ENCODE measurements around the gene FGF6. TPM values are rescaled to one million over a fixed set of nuclear protein-coding genes. Genes with fewer than 3 reads are reported as not detected.

The FGF6 gene
- total RNA-seq, 1 experiment from 2014 or later, result not detected

- H3K27me3 ChIP-seq (ENCODE audit: insufficient read depth, low read depth), result peaks cover 85% of the 10 kb centered on the region
- intact Hi-C loops (cut with micrococcal nuclease; ENCODE audit: unreplicated experiment), result no loop called here
- no peaks in the 10 kb centered on the region for H3K79me2 ChIP-seq (ENCODE audit: low read depth)
- no peak for DNase-seq
- H3K27ac ChIP-seq, result no peak overlapping the region
- CTCF ChIA-PET, result no interaction called here
- POLR2A ChIA-PET (ENCODE audit: unreplicated experiment), result no interaction called here
- BruUV-seq (replicated peaks), result no TSS peak
- no peaks in the 10 kb centered on the region for H3K9me3 ChIP-seq (ENCODE audit: insufficient read depth, low read depth)
- no peaks in the 10 kb centered on the region for H3K36me3 ChIP-seq (ENCODE audit: low read depth)
- no peak for TF ChIP-seq EZH2 (IDR thresholded peaks at IDR 0.05; ENCODE audit: low read depth)
- TF ChIP-seq, protein P1, sequence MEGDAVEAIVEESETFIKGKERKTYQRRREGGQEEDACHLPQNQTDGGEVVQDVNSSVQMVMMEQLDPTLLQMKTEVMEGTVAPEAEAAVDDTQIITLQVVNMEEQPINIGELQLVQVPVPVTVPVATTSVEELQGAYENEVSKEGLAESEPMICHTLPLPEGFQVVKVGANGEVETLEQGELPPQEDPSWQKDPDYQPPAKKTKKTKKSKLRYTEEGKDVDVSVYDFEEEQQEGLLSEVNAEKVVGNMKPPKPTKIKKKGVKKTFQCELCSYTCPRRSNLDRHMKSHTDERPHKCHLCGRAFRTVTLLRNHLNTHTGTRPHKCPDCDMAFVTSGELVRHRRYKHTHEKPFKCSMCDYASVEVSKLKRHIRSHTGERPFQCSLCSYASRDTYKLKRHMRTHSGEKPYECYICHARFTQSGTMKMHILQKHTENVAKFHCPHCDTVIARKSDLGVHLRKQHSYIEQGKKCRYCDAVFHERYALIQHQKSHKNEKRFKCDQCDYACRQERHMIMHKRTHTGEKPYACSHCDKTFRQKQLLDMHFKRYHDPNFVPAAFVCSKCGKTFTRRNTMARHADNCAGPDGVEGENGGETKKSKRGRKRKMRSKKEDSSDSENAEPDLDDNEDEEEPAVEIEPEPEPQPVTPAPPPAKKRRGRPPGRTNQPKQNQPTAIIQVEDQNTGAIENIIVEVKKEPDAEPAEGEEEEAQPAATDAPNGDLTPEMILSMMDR (conservative IDR thresholded peaks at IDR 0.05), result no peak
- no peaks in the 10 kb centered on the region for H3K4me1 ChIP-seq (replicated peaks; ENCODE audit: insufficient read depth)
- H4K20me1 ChIP-seq (ENCODE audit: insufficient read depth), result 0 out of 2 replicates have a peak, but pooled peaks cover 3% of the 10 kb centered on the region
- H3F3A ChIP-seq (ENCODE audit: insufficient read depth, low read depth), result no peaks in the 10 kb centered on the region
- no peaks in the 10 kb centered on the region for H3K9me2 ChIP-seq (ENCODE audit: insufficient read depth)
- H2AFZ ChIP-seq, result no peak overlapping the region
- H3K4me2 ChIP-seq, result no peak overlapping the region
- H3K4me3 ChIP-seq, result no peak overlapping the region
Observed at GRCh38 chr12:4392223-4392742, 53.3 kb downstream of the FGF6 start.

GRCh38 chr12:4388662-4389061, 57.0 kb downstream of the FGF6 start:
- intact Hi-C loops (cut with micrococcal nuclease; ENCODE audit: unreplicated experiment), result no loop called here
- H3K36me3 ChIP-seq (ENCODE audit: low read depth), result no peaks in the 10 kb centered on the region
- DNase-seq, result no peak
- H3K9me3 ChIP-seq (ENCODE audit: insufficient read depth, low read depth), result no peaks in the 10 kb centered on the region
- no peaks in the 10 kb centered on the region for H3K79me2 ChIP-seq (ENCODE audit: low read depth)
- H4K20me1 ChIP-seq (ENCODE audit: insufficient read depth), result 0 out of 2 replicates have a peak, but pooled peaks cover 3% of the 10 kb centered on the region
- BruUV-seq (replicated peaks), result no TSS peak
- ChIA-PET CTCF (no interaction called here), POLR2A (ENCODE audit: unreplicated experiment) (no interaction called here)
- no peak overlapping the region for H3K4me3 ChIP-seq
- H3K27me3 ChIP-seq (ENCODE audit: insufficient read depth, low read depth), result peaks cover 84% of the 10 kb centered on the region
- H3K9me2 ChIP-seq (ENCODE audit: insufficient read depth), result no peaks in the 10 kb centered on the region
- TF ChIP-seq EZH2 (IDR thresholded peaks at IDR 0.05; ENCODE audit: low read depth), result no peak
- TF ChIP-seq, protein P1 (conservative IDR thresholded peaks at IDR 0.05), result no peak
- H3F3A ChIP-seq (ENCODE audit: insufficient read depth, low read depth), result no peaks in the 10 kb centered on the region
- H3K27ac ChIP-seq, result no peak overlapping the region
- no peak overlapping the region for H3K4me2 ChIP-seq
- no peak overlapping the region for H2AFZ ChIP-seq
- H3K4me1 ChIP-seq (replicated peaks; ENCODE audit: insufficient read depth), result no peaks in the 10 kb centered on the region

GRCh38 chr12:4388032-4388431, 57.6 kb downstream of the FGF6 start:
- Histone ChIP-seq H3K4me1 (replicated peaks; ENCODE audit: insufficient read depth) (no peaks in the 10 kb centered on the region), H4K20me1 (ENCODE audit: insufficient read depth) (0 out of 2 replicates have a peak, but pooled peaks cover 3% of the 10 kb centered on the region), H3F3A (ENCODE audit: insufficient read depth, low read depth) (no peaks in the 10 kb centered on the region), H3K27ac (no peak overlapping the region), H2AFZ (no peak overlapping the region), H3K27me3 (ENCODE audit: insufficient read depth, low read depth) (peaks cover 85% of the 10 kb centered on the region), H3K9me2 (ENCODE audit: insufficient read depth) (no peaks in the 10 kb centered on the region), H3K4me3 (no peak overlapping the region), H3K79me2 (ENCODE audit: low read depth) (no peaks in the 10 kb centered on the region), H3K9me3 (ENCODE audit: insufficient read depth, low read depth) (no peaks in the 10 kb centered on the region), H3K4me2 (no peak overlapping the region), H3K36me3 (ENCODE audit: low read depth) (no peaks in the 10 kb centered on the region)
- no TSS peak for BruUV-seq (replicated peaks)
- TF ChIP-seq EZH2 (IDR thresholded peaks at IDR 0.05; ENCODE audit: low read depth), result no peak
- TF ChIP-seq, protein P1 (conservative IDR thresholded peaks at IDR 0.05), result no peak
- ChIA-PET POLR2A (ENCODE audit: unreplicated experiment) (no interaction called here), CTCF (no interaction called here)
- no peak for DNase-seq
- intact Hi-C loops (cut with micrococcal nuclease; ENCODE audit: unreplicated experiment), result no loop called here
